OCI-LY1 (cell line): Measurements from ENCODE around the gene POLR1A.

Experiments used
- H2AFZ ChIP-seq: fragments of 200-600 bp; sonication (generic), shearing (Covaris generic); 2 replicates; pipeline ENCODE4 v1.6.0; 2014; ENCODE audit warnings: antibody characterized with exemption, mild to moderate bottlenecking, low read length
- H3F3A ChIP-seq: fragments of 200-600 bp; sonication (generic), shearing (Covaris generic); 2 replicates; pipeline ENCODE4 v1.6.0; 2014; ENCODE audit warnings: mild to moderate bottlenecking, antibody characterized with exemption, low read length, moderate library complexity; ENCODE audit not compliant: insufficient read depth
- H3K27ac ChIP-seq: fragments of 200-600 bp; sonication (generic); 2 replicates; pipeline ENCODE4 v1.5.1; 2014; ENCODE audit warnings: low read length, mixed run types, mild to moderate bottlenecking, low read depth; ENCODE audit not compliant: poor library complexity, severe bottlenecking
- H3K27me3 ChIP-seq: fragments of 200-600 bp; sonication (generic); 2 replicates; pipeline ENCODE4 v1.6.0; 2014; ENCODE audit warnings: antibody characterized with exemption, mild to moderate bottlenecking, low read length, moderate library complexity; ENCODE audit not compliant: insufficient read depth
- H3K36me3 ChIP-seq: fragments of 200-600 bp; sonication (generic); 2 replicates; pipeline ENCODE4 v1.6.1; 2014; ENCODE audit warnings: mild to moderate bottlenecking, antibody characterized with exemption, low read length, moderate library complexity, mixed read lengths; ENCODE audit not compliant: insufficient read depth
- H3K4me1 ChIP-seq: fragments of 200-600 bp; sonication (generic); 2 replicates; pipeline ENCODE4 v1.5.1; 2014; ENCODE audit warnings: mild to moderate bottlenecking, low read length, moderate library complexity; ENCODE audit not compliant: insufficient read depth, severe bottlenecking
- H3K4me2 ChIP-seq: fragments of 200-600 bp; sonication (generic), shearing (Covaris generic); 2 replicates; pipeline ENCODE4 v1.6.1; 2014; ENCODE audit warnings: low read length
- H3K4me3 ChIP-seq: fragments of 200-600 bp; sonication (generic); 2 replicates; pipeline ENCODE4 v1.5.1; 2014; ENCODE audit warnings: low read length, low read depth, mild to moderate bottlenecking, mixed read lengths; ENCODE audit not compliant: poor library complexity, severe bottlenecking
- H3K79me2 ChIP-seq: fragments of 200-600 bp; shearing (Covaris generic); 2 replicates; pipeline ENCODE4 v1.6.1; 2016; ENCODE audit warnings: mixed run types, low read length, mixed read lengths; ENCODE audit not compliant: insufficient read depth
- H3K9ac ChIP-seq: fragments of 200-600 bp; sonication (generic), shearing (Covaris generic); 2 replicates; pipeline ENCODE4 v1.6.1; 2014; ENCODE audit warnings: mild to moderate bottlenecking, low read length, mixed read lengths
- H3K9me2 ChIP-seq: fragments of 200-600 bp; sonication (generic), shearing (Covaris generic); 2 replicates; pipeline ENCODE4 v1.6.1; 2014; ENCODE audit warnings: low read depth, mild to moderate bottlenecking, low read length, mixed read lengths
- H3K9me3 ChIP-seq: fragments of 200-600 bp; shearing (Covaris generic); 2 replicates; pipeline ENCODE4 v1.6.1; 2014; ENCODE audit warnings: low read length, mixed read lengths
- H4K20me1 ChIP-seq: fragments of 200-600 bp; sonication (generic), shearing (Covaris generic); 2 replicates; pipeline ENCODE4 v1.6.0; 2016; ENCODE audit warnings: mild to moderate bottlenecking, low read length; ENCODE audit not compliant: insufficient read depth
- CTCF ChIP-seq: fragments of 200-600 bp; sonication (generic), shearing (Covaris generic); IDR thresholded peaks from 2 replicates; pipeline ENCODE4 v1.5.1; 2017; ENCODE audit warnings: mild to moderate bottlenecking, antibody characterized with exemption, low read length, moderate library complexity, mixed read lengths
- EZH2 ChIP-seq: fragments of 200-600 bp; sonication (generic), shearing (Covaris generic); IDR thresholded peaks from 2 replicates; pipeline ENCODE4 v1.8.0; 2017; ENCODE audit warnings: borderline replicate concordance, mixed run types, mild to moderate bottlenecking, antibody characterized with exemption, low read length, moderate library complexity, mixed read lengths

Gene POLR1A

GRCh38 chr2:86033751-86034692 is 71.7 kb downstream of the POLR1A start:
- Histone ChIP-seq H3K36me3 (peaks cover 79% of the 10 kb centered on the region), H3K4me3 (no peak overlapping the region), H3K4me1 (peaks cover 50% of the 10 kb centered on the region), H3K4me2 (no peak overlapping the region), H3K27me3 (no peaks in the 10 kb centered on the region), H3K27ac (peak overlapping the region; percentile 100), H3K9ac (peak overlapping the region; percentile 72; the same call in 1 of the 2 replicates), H2AFZ (no peak overlapping the region), H3F3A (0 out of 2 replicates have a peak, but pooled peaks cover 7% of the 10 kb centered on the region), H3K9me2 (no peaks in the 10 kb centered on the region), H3K9me3 (no peaks in the 10 kb centered on the region), H4K20me1 (no peaks in the 10 kb centered on the region), H3K79me2 (no peaks in the 10 kb centered on the region)
- no peak for TF ChIP-seq EZH2
- TF ChIP-seq CTCF, result no peak

- Histone ChIP-seq H3K36me3 (peaks cover 79% of the 10 kb centered on the region), H2AFZ (no peak overlapping the region), H3K4me1 (peaks cover 40% of the 10 kb centered on the region), H3K4me2 (no peak overlapping the region), H3K79me2 (no peaks in the 10 kb centered on the region), H3K9ac (no peak overlapping the region), H4K20me1 (no peaks in the 10 kb centered on the region), H3K27ac (no peak overlapping the region), H3F3A (0 out of 2 replicates have a peak, but pooled peaks cover 7% of the 10 kb centered on the region), H3K4me3 (no peak overlapping the region), H3K9me3 (no peaks in the 10 kb centered on the region), H3K27me3 (no peaks in the 10 kb centered on the region), H3K9me2 (no peaks in the 10 kb centered on the region)
- TF ChIP-seq CTCF, result no peak
- TF ChIP-seq EZH2, result no peak
These were observed 72.7 kb downstream of the POLR1A start for GRCh38 chr2:86032861-86033595.

- H3K27ac ChIP-seq, result no peak overlapping the region
- peaks cover 26% of the 10 kb centered on the region for H3K4me1 ChIP-seq
- H3K36me3 ChIP-seq, result peaks cover 90% of the 10 kb centered on the region
- H3K27me3 ChIP-seq, result no peaks in the 10 kb centered on the region
- no peaks in the 10 kb centered on the region for H3K9me2 ChIP-seq
- no peak overlapping the region for H3K4me3 ChIP-seq
- no peaks in the 10 kb centered on the region for H3K79me2 ChIP-seq
- TF ChIP-seq CTCF, result no peak
- TF ChIP-seq EZH2, result no peak
- H3K4me2 ChIP-seq, result no peak overlapping the region
- no peaks in the 10 kb centered on the region for H3K9me3 ChIP-seq
- no peak overlapping the region for H2AFZ ChIP-seq
- 0 out of 2 replicates have a peak, but pooled peaks cover 7% of the 10 kb centered on the region for H3F3A ChIP-seq
- no peaks in the 10 kb centered on the region for H4K20me1 ChIP-seq
- no peak overlapping the region for H3K9ac ChIP-seq
These were observed 74.1 kb downstream of the POLR1A start for GRCh38 chr2:86031606-86032005.
